GM21381 (cell line): ENCODE data around the gene CCNO.

Experiments
- ATAC-seq: cut with Tn5 transposase; IDR thresholded peaks from one replicate; pipeline ENCODE4 v1.9.1; 2021; ENCODE audit warnings: mild to moderate bottlenecking, moderate library complexity; ENCODE audit not compliant: unreplicated experiment

Gene CCNO

DNA sequence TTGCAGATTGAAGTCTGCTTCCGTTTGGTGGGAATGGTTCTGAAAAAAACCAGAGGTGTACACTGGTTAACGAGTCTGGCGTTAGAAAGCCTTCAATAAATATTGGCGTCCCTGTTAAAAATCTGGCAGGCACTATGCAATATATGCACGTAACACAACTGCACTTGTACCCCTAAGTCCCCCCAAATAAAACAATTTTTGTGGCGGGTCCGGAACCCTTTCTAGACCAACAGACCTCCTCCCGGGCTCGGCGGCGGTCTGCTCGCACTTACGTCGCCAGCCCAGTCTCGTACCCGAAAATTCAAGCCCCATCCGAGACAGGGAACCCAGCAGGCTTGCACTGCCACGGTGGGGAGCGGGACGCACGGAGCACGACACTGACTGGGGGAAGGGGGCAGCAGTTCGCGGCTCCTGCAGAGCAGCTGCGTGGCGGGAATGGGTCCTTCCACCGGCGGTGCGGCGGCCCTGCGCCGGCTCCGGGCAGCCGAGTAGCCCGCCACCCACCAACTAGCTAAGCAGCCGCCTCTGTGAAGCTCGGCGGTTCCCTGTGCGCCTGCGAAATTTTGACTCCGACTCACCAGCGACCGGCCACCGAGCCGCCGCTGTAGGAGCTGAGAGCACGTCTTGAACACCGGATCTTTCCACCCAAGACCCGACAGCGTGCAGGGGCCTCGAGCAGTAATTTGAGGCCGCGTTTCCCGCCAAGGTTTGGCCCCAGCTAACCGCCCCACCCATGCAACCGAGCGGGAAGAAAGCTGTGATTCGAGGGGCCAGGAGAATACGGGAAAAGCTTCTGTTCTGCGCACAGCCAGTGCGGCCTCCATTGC is 10.2 kb downstream of the CCNO start:
- ATAC-seq = no peak

DNA sequence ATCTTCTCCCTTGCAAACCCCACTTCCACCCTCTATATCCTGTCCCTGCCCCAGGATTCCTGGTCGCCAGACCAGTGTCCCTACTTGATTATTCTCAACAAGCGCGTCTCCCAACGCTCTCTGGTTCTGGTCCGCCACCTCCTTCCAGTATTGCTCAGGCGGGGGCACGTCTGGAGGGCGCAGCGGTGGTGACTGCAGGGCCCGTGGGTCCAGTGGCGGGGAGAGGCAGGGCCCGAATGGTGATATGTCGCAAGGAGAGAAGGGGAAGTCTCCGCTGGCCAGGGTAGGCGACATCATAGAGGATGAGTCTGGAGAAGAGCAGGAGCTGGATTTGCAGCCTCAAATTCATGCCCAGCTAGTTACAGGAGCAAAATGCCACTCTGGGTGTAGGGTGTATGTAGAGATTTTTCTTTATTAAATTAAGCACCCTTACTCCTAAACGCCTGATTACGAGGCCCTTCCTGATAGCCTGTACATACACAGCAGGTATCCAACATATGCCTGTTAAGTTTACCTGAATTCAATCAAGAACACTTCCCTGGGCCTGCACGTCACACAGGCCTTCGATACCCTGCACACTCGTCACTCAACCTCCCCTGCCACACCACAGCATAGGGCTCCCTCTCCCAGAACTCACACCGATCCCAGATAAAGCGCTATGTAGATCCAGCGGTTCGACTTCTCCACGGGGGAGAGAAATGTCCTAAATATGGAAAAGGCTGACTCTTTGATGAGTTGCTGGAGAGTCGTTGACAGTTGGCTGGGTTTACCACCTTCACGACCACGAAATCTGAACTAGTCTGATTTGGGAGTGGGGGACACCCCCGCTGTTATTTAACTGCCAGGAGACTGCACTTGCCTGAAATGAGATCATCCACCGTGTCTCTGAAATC is 11.1 kb downstream of the CCNO start:
- ATAC-seq = no peak

DNA sequence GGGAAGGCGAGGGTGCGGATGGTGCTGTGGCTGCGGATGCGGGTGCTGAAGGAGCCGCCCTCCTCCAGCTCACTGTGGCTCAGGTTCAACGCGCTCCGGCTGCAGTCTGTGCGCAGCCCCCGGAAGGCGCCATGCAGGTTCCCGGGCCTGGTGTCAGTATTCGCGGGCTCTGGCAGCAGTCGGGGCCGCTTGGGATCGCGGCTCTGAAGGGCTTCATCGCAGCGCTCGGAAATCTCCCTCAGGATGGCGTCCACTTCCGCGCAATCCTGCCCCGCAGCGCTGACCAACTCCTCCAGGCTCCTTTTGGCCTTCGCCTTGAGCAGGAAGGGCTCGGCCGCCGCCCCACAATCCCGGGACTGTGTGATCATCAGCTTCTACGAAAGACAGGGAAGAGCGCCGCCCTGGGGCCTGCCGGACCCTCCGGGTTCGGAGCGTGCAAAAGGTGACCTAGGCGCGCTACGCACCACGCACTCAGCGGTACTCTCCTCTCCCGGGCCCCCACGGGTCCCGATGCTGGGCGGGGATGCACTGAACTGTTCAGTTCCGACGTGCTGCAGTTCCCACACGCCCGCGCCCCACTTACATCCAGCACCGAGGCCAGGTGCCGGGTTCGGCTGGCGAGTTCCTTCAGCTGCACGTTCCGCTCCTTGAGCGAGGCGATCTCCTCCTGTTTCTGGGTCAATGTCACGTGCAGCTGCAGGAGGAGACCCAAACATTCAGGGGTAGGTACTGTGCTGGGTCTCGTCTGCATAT is 12.8 kb downstream of the CCNO start:
- no peak for ATAC-seq

DNA sequence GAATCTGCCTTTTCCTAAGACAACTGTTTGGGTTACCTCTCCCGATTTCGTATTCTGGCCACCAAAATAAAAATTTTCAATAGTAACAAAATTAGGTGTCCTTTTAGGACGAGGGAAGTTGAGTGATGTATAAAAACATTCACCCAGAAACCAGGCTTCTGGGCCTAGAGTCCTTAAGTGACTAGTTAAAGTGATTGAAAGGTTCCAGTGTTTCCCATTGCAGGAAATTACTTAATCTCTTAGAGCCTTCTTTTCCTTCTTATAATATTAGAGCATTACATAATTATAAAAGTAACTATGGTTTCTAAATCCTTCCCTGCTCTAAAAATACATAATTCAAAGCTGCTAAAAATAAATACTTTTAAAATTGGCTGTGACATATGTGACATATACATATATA is 13.6 kb downstream of the CCNO start:
- no peak for ATAC-seq

DNA sequence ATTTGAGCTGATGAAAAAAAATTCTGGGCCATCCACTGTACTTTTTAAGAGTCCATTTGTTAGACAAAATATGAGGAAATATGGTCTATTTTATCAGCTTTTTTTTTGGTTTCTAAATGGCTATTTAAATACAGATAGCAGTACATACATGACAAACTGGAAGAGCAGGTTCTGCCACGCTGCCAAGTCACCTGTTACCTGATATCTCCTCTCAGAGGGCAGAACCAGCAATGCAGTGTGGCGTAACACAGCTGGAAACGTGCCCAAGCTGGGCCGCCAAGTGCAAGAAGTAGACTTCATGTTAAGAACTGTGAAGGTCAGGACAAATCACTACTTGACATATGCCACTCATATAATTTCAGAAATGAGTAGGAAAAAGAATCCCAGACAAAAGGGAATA is 14.4 kb downstream of the CCNO start:
- no peak for ATAC-seq

DNA sequence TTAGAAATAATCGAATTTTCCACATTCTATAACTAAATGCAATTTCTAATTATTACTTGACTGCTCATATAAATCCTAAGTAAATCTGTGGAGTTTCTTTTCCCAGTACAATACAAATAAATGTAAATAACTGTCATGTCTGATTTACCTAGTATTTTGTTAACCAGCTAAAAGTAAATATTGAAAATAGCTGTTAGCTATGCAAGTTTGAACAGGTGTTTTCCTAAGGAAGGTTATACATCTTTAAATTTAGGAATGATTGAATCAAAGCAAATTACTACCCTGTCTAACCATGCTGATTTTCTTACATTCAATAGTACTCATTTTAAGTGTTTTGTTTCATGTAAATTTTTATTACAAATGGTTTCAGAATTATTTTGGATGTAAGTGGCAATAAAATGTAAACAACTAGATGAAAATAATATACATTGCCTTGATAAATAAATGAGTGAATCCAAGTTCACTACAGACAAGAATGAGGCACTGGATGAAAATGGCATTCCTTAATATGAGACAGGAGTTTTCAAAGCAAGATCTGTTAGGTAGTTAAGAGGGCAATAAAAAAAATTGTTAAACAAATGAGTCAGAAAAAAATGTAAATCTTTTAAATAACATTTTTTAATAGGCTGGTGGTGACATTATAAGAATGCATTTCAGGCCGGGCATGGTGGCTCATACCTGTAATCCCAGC is 22.1 kb downstream of the CCNO start:
- no peak for ATAC-seq

DNA sequence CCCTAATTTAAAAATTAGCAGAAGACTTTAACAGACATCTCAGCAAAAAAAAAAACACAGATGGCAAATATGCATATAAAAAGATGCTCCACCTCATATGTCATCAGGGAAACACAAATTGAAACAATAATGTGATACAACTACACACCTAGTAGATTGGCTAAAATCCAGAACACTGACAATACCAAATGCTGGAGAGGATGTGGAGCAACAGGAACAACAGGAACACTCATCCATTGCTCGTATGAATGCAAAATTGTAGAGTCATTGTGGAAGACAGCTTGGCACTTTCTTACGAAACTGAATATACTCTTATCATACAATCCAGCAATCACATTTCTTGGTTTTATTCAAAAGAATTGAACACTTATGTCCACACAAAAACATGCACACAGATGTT is 28.4 kb downstream of the CCNO start:
- no peak for ATAC-seq

DNA sequence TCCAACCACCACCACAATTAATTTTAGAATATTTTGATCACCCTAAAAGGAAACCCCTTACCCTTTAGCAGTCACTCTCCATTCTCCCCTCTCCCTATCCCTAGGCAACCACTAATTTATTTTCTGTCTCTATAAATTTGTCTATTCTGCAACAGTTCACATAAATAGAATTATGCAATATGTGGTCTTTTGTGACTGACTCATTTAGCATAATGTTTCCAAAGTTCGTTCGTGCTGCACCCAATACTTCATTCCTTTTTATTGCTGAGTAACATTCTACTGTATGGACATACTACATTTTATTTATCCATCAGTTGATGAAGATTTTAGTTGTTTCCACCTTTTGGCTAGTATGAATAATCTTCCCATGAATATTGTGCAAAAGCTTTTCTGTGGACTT is 42.2 kb downstream of the CCNO start:
- no peak for ATAC-seq

DNA sequence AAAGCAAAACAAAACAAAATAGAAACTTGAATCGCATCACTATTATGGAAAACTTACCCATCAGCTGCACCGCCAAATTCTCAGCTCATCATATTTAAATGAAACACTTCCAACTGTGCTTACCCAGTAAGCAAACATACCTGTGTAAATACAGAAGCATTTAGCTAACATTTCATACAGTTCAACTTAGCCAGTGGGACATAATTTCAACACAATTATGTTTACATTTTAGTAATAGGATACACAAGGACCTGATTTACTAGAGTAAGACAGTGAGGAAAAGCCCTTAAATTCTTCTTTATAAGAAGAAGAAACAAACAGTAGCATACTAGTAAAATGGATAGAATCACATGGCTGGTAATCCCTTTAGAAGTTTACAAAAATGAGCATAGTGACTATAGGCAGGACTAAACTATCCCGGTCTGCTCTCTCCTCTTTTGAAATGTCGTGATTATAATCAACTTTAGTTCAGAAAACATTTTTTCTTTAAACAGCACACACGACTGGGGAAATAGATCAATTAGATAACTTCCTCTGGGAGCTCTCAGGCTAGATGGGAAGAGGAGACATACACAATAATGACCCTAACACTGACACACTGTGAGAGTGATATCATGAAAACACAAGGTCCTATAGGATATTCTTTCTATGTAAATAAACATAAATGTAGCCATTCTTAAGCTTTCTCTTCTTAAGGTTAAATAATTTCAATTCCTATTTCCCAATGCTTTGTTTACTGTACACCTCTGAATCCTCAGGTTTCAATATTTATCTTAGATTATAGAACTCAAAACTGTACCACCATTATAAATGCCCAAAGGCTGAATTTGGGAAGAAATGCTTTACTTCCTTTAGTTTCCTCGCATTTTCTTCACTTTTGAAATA is 44.5 kb downstream of the CCNO start:
- no peak for ATAC-seq

DNA sequence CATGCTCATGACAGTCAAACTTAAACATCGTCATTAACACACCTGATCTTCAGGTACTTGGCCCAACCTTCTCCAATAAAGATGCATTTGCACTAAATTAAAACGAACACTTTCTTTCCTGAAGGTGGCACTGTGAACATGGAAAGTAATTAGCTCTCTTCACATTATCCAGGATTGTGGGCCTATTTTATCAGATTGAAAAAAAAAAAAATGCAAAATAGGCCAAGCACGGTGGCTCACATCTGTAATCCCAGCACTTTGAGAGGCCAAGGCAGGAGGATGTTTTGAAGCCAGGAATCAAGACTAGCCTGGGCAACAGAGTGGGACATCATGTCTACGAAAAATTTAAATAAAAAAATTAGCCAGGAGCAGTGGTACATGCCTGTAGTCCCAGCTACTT is 46.0 kb downstream of the CCNO start:
- no peak for ATAC-seq
